ENCODE measurements around the gene FN3K.

FN3K gene

GRCh38 chr17:82710499-82711232 lies 24.7 kb upstream of the FN3K start:
- in situ Hi-C loops (cut with HindIII; ENCODE audit: low sequenced_read_pairs): no loop called here
- no peak for DNase-seq (ENCODE audit: low read depth)
- TF ChIP-seq, protein P1, sequence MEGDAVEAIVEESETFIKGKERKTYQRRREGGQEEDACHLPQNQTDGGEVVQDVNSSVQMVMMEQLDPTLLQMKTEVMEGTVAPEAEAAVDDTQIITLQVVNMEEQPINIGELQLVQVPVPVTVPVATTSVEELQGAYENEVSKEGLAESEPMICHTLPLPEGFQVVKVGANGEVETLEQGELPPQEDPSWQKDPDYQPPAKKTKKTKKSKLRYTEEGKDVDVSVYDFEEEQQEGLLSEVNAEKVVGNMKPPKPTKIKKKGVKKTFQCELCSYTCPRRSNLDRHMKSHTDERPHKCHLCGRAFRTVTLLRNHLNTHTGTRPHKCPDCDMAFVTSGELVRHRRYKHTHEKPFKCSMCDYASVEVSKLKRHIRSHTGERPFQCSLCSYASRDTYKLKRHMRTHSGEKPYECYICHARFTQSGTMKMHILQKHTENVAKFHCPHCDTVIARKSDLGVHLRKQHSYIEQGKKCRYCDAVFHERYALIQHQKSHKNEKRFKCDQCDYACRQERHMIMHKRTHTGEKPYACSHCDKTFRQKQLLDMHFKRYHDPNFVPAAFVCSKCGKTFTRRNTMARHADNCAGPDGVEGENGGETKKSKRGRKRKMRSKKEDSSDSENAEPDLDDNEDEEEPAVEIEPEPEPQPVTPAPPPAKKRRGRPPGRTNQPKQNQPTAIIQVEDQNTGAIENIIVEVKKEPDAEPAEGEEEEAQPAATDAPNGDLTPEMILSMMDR (IDR thresholded peaks at IDR 0.05; ENCODE audit: low read depth, low read length, missing control alignments): no peak
- H3K4me3 ChIP-seq (ENCODE audit: low read depth, low read length): no peak overlapping the region

DNA sequence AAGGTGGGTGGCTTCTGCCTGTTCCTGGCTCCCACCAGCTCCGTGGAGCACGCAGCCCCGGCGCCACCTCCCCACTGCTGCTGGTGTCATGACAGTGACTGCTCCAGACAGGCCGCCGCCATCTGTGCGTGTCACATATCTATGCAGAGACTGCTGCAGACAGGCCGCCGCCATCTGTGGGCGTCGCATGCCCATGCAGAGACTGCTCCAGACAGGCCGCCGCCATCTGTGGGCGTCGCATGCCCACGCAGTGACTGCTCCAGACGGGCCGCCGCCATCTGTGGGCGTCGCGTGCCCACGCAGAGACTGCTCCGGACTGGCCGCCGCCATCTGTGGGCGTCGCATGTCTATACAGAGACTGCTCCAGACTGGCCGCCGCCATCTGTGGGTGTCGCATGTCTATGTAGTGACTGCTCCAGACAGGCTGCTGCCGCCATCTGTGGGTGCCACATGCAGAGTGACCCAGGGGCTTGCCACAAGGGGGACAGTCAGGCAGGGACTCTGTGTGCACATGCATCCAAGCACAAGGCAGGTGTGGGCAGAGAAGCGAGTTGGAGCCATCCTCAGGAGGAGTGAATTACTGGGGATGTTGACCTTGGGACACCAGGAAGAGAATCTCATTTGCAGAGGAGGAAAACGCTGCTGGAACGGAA lies 22.2 kb upstream of the FN3K start:
- no peak overlapping the region for H3K4me3 ChIP-seq (ENCODE audit: low read depth, low read length)
- DNase-seq (ENCODE audit: low read depth): no peak
- TF ChIP-seq, protein P1 (IDR thresholded peaks at IDR 0.05; ENCODE audit: low read depth, low read length, missing control alignments): no peak
- in situ Hi-C loops (cut with HindIII; ENCODE audit: low sequenced_read_pairs): no loop called here

- TF ChIP-seq, protein P1 (IDR thresholded peaks at IDR 0.05; ENCODE audit: low read depth, low read length, missing control alignments): no peak
- in situ Hi-C loops (cut with HindIII; ENCODE audit: low sequenced_read_pairs): no loop called here
- peak; percentile 74 for DNase-seq (ENCODE audit: low read depth)
- peak within 1 kb of the TSS; percentile 72 for H3K4me3 ChIP-seq (ENCODE audit: low read depth, low read length)
Measured at GRCh38 chr17:82716203-82717010, 19.0 kb upstream of the FN3K start, which contains the start of gene FN3KRP. Gene FN3KRP, plus strand, starts transcription at chr17:82716706. Its CDS starts 50 bp downstream, at chr17:82716756.

DNA sequence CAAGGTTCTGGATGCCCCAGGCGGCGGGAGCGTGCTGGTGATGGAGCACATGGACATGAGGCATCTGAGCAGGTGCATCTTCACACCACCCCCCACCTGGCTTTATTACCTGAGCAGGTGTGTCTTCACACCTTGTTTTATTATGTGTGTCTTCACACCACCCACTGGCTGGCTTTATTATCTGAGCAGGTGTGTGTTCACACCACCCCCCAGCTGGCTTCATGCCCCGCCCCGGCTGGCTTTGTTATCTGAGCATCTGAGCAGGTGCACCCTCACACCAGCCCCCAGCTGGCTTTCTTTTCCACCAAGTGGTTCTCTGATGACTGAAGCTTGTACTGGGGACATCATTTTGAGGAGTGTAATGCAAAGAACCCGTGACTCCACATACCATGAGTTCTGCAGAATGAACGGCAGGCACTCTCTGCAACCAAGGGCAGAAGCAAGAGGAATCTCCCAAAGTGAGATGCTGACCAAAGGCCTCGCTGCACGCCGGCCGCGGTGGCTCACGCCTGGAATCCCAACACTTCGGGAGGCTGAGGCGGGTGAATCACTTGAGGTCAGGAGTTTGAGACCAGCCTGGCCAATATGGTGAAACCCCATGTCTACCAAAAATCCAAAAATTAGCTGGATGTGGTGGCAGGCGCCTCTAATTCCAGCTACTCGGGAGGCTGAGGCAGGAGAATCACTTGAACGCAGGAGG lies 16.3 kb upstream of the FN3K start:
- in situ Hi-C loops (cut with HindIII; ENCODE audit: low sequenced_read_pairs): no loop called here
- DNase-seq (ENCODE audit: low read depth): no peak
- TF ChIP-seq, protein P1 (IDR thresholded peaks at IDR 0.05; ENCODE audit: low read depth, low read length, missing control alignments): no peak
- no peak overlapping the region for H3K4me3 ChIP-seq (ENCODE audit: low read depth, low read length)

DNA sequence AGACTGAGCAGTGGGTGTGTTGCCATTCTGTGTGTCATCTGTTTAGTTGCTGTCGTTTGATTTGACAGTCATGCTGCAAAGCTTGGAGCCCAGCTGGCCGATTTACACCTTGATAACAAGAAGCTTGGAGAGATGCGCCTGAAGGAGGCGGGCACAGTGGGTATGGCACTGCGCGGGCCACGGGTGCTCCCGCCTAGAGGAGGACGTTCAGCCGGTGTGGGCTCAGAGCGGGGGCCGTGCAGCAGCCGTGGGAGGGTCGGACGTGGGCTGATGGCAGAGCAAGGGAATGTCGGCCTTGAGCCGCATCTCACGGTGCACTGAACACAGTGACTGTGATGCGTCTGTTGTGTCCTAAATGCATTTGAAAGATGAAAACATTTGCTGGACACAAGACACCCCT lies 15.2 kb upstream of the FN3K start:
- in situ Hi-C loops (cut with HindIII; ENCODE audit: low sequenced_read_pairs): no loop called here
- no peak overlapping the region for H3K4me3 ChIP-seq (ENCODE audit: low read depth, low read length)
- no peak for DNase-seq (ENCODE audit: low read depth)
- TF ChIP-seq, protein P1 (IDR thresholded peaks at IDR 0.05; ENCODE audit: low read depth, low read length, missing control alignments): no peak
